ELF-1 (cell line): ENCODE results near the gene SMTN.
"Not testable (repeated sequence)": the region's sequence is repeated elsewhere in the genome, so short reads cannot be mapped to it uniquely, and the experiment has no call there.

ENCODE experiments used
- DNase-seq: peaks from one replicate; pipeline ENCODE4 v3.0.0-alpha.2; 2016; ENCODE audit warnings: low read depth, low spot score

The SMTN gene

GRCh38 chr22:31073125-31073524 lies 8.0 kb upstream of the SMTN start:
- not testable (repeated sequence) for DNase-seq

GRCh38 chr22:31073545-31074145 lies 7.5 kb upstream of the SMTN start:
- not testable (repeated sequence) for DNase-seq

- DNase-seq = no peak
These were observed 5.2 kb upstream of the SMTN start for GRCh38 chr22:31075961-31076360.

- no peak for DNase-seq
These were observed 3.4 kb upstream of the SMTN start for GRCh38 chr22:31077681-31078080.

- not testable (repeated sequence) for DNase-seq
These were observed 2.7 kb upstream of the SMTN start for GRCh38 chr22:31078389-31078788.

GRCh38 chr22:31079095-31079642 lies 1.9 kb upstream of the SMTN start:
- peak; percentile 41 for DNase-seq

GRCh38 chr22:31080164-31080847 lies 812 bp upstream of the SMTN start:
- DNase-seq = no peak

GRCh38 chr22:31081963-31082605 lies 966 bp downstream of the SMTN start:
- DNase-seq = no peak

GRCh38 chr22:31082606-31083376 lies 1.7 kb downstream of the SMTN start:
- peak; percentile 76 for DNase-seq

- no peak for DNase-seq
These were observed 2.3 kb downstream of the SMTN start for GRCh38 chr22:31083377-31083768.

- DNase-seq = peak; percentile 65
These were observed 3.0 kb downstream of the SMTN start for GRCh38 chr22:31083923-31084810.

GRCh38 chr22:31084811-31085492 lies 3.8 kb downstream of the SMTN start:
- DNase-seq = peak; percentile 89

- no peak for DNase-seq
These were observed 4.3 kb downstream of the SMTN start for GRCh38 chr22:31085493-31085824.

GRCh38 chr22:31085928-31086327 lies 4.8 kb downstream of the SMTN start:
- no peak for DNase-seq

- no peak for DNase-seq
These were observed 5.7 kb downstream of the SMTN start for GRCh38 chr22:31086703-31087330.

GRCh38 chr22:31087744-31088215 lies 6.7 kb downstream of the SMTN start:
- no peak for DNase-seq

GRCh38 chr22:31088233-31088986 lies 7.3 kb downstream of the SMTN start:
- no peak for DNase-seq

- DNase-seq = peak; percentile 53
These were observed 8.3 kb downstream of the SMTN start for GRCh38 chr22:31089160-31090100.
